Stimulated activated effector memory CD8-positive, alpha-beta T cell treated with anti-CD3 and anti-CD28 coated beads, Interleukin-12 subunit alpha, Interleukin-12 subunit beta, amount 100 ng/mL, for 72 hours (primary cell): Measurements from ENCODE around the gene ABI3BP.

Experiments used
- ATAC-seq: fragments of 150-1000 bp; cut with Tn5 transposase; 2 replicates; pipeline ENCODE4 v1.10.0; 2021
- DNase-seq, 2 donors: peaks; one replicate each; pipeline ENCODE4 v3.0.0; 2021 to 2022; ENCODE audit warnings: low spot score in 2 of 2
- H3K27ac Mint-ChIP-seq: one replicate; pipeline ENCODE4 v1.8.0; 2022; ENCODE audit warnings: mild to moderate bottlenecking, mixed read lengths
- H3K36me3 Mint-ChIP-seq: one replicate; pipeline ENCODE4 v1.8.0; 2022; ENCODE audit warnings: mild to moderate bottlenecking, mixed read lengths
- H3K4me1 Mint-ChIP-seq: one replicate; pipeline ENCODE4 v1.8.0; 2022; ENCODE audit warnings: mixed read lengths
- H3K4me3 Mint-ChIP-seq: one replicate; pipeline ENCODE4 v1.8.0; 2022; ENCODE audit warnings: mild to moderate bottlenecking, mixed read lengths
- H3K9me3 Mint-ChIP-seq: one replicate; pipeline ENCODE4 v1.8.0; 2022; ENCODE audit warnings: mixed read lengths

Gene ABI3BP

DNA sequence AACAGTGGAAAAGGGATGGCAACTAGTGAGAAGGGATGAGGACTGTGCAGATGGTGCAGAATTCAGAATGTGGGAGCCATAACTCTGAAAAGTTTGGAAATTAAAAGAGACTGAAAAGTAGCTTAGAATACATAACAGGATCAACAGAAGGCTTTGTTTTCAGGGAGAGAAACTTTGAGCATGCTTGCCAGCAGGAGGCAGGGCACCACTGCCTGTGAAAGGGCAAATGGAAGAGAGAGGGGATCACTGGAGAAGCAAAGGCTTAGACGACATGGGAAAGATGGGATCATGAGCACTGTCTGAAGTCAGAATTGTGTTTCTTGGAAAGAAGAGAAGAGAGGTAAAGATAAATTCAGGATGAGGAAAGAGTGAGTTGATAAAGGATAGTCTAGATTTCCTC lies 99.6 kb downstream of the ABI3BP start:
- H3K27ac Mint-ChIP-seq: no peak overlapping the region
- no peak for DNase-seq

GRCh38 chr3:100893108-100893507 lies 100.1 kb downstream of the ABI3BP start:
- H3K36me3 Mint-ChIP-seq: no peaks in the 10 kb centered on the region
- ATAC-seq (no peak), DNase-seq (no peak)
- no peak overlapping the region for H3K4me3 Mint-ChIP-seq
- no peak overlapping the region for H3K27ac Mint-ChIP-seq
- no peaks in the 10 kb centered on the region for H3K9me3 Mint-ChIP-seq
- no peaks in the 10 kb centered on the region for H3K4me1 Mint-ChIP-seq

More for the DNA sequence above, 99.6 kb downstream of the ABI3BP start:
- Mint-ChIP-seq H3K4me3 (no peak overlapping the region), H3K9me3 (no peaks in the 10 kb centered on the region), H3K4me1 (no peaks in the 10 kb centered on the region), H3K36me3 (no peaks in the 10 kb centered on the region)
- ATAC-seq: no peak

- no peak overlapping the region for H3K27ac Mint-ChIP-seq
- no peaks in the 10 kb centered on the region for H3K4me1 Mint-ChIP-seq
- no peak for DNase-seq
- H3K36me3 Mint-ChIP-seq: no peaks in the 10 kb centered on the region
- no peaks in the 10 kb centered on the region for H3K9me3 Mint-ChIP-seq
- H3K4me3 Mint-ChIP-seq: no peak overlapping the region
- no peak for ATAC-seq
These were observed 101.4 kb downstream of the ABI3BP start for GRCh38 chr3:100891827-100892226.

- no peak for ATAC-seq
- Mint-ChIP-seq H3K9me3 (no peaks in the 10 kb centered on the region), H3K36me3 (no peaks in the 10 kb centered on the region), H3K4me1 (no peaks in the 10 kb centered on the region), H3K27ac (no peak overlapping the region), H3K4me3 (no peak overlapping the region)
- DNase-seq: no peak
These were observed 102.2 kb downstream of the ABI3BP start for GRCh38 chr3:100891033-100891432.

- H3K4me1 Mint-ChIP-seq: no peaks in the 10 kb centered on the region
- DNase-seq (no peak), ATAC-seq (no peak)
- H3K9me3 Mint-ChIP-seq: no peaks in the 10 kb centered on the region
- no peak overlapping the region for H3K27ac Mint-ChIP-seq
- no peak overlapping the region for H3K4me3 Mint-ChIP-seq
- H3K36me3 Mint-ChIP-seq: no peaks in the 10 kb centered on the region
These were observed 104.3 kb downstream of the ABI3BP start for GRCh38 chr3:100888881-100889280.

DNA sequence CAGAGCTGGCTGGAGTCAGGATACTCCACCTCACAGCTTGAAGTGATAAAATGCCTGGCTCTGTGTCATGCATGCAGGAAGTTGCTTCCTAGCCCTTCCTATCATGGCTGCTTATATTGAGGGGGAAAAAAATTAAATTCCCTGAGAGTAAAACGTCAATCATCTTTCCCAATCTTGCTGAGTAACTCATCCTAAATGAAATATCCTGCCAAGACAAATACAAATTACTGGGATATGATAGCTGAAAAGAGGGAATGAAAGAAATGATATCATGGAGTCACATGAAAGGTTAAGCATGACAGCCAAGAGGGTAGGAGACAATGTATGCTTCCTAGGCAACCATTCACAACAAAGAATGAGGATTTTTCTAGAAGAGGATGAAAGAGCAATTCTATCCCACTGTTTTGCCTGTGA lies 110.6 kb downstream of the ABI3BP start:
- no peak for DNase-seq
- Mint-ChIP-seq H3K4me1 (no peaks in the 10 kb centered on the region), H3K36me3 (no peaks in the 10 kb centered on the region), H3K4me3 (no peak overlapping the region), H3K27ac (no peak overlapping the region), H3K9me3 (no peaks in the 10 kb centered on the region)
- ATAC-seq: no peak

DNA sequence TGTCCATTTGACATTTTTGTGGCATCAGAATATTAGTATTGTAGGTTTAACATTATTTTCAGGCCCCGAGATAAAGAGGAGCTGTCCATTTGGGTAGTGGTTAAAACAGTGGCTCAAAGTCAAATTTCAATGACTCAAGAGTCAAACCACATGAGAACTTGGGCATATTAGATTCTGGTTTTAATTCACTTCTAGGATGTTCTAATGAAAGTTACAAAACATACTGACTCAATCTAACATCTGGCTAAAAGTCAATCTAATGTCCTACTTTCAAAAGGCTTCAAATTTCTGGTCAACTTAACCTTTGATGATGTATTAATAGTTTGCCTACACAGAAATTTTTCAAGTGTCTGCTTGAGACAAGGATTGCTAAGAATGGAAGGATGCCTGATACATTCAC lies 112.4 kb downstream of the ABI3BP start:
- DNase-seq (no peak), ATAC-seq (no peak)
- no peak overlapping the region for H3K4me3 Mint-ChIP-seq
- no peaks in the 10 kb centered on the region for H3K9me3 Mint-ChIP-seq
- no peak overlapping the region for H3K27ac Mint-ChIP-seq
- no peaks in the 10 kb centered on the region for H3K4me1 Mint-ChIP-seq
- H3K36me3 Mint-ChIP-seq: no peaks in the 10 kb centered on the region

DNA sequence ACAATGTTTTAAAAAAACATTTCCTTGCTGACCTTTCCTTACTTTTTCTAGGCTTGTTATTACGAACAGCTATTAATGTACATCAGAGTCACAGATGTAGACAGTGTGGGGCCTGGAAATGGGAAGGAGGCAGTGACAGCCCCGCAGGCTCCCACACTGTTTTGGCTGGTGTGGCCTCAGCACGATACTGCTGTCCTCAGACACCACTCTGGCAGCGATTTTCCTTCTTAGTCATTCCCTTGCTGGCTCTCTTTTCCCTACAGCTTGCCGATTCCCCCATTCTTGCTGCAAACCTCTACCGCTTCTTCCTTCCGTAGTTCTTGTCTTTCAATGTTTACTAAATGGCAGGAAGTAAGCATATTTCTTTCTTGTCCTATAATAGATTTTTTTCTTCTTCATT lies 113.1 kb downstream of the ABI3BP start:
- DNase-seq: no peak
- H3K4me1 Mint-ChIP-seq: no peaks in the 10 kb centered on the region

DNA sequence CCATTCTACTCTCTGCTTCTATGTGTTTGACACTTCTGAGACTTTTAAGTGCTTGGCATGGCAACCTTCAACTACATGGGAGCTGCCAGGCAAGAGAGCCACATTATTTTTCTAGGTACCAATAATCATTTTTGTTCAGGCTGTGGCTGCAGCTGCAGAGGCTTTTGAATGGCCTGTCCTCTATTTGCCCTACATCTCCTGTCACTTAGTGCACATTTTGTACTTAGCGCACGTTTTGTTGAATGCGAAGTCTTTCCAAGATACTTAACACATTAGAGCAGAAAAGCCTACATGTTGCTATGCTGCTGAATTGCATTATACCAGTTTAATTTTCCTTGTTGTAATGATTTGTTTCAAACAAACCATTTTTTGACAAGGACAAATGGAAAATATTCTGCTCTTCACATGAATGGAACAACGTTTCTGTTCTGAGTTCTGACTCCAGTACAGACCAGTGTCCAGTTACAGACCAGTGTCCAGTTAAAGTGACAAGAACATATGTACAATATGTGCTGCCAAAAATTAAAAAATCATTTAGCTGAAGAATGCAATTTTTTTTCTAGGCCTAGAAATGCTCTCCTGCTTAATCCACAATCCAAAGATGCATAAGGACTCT lies 113.9 kb downstream of the ABI3BP start:
- Mint-ChIP-seq H3K4me1 (no peaks in the 10 kb centered on the region), H3K9me3 (no peaks in the 10 kb centered on the region), H3K4me3 (no peak overlapping the region), H3K27ac (no peak overlapping the region), H3K36me3 (no peaks in the 10 kb centered on the region)
- ATAC-seq: no peak
- no peak for DNase-seq

More for the DNA sequence above, 113.1 kb downstream of the ABI3BP start:
- no peak for ATAC-seq
- H3K4me3 Mint-ChIP-seq: no peak overlapping the region
- H3K9me3 Mint-ChIP-seq: no peaks in the 10 kb centered on the region
- H3K36me3 Mint-ChIP-seq: no peaks in the 10 kb centered on the region
- H3K27ac Mint-ChIP-seq: no peak overlapping the region

- DNase-seq: no peak
- H3K36me3 Mint-ChIP-seq: no peaks in the 10 kb centered on the region
- no peak overlapping the region for H3K27ac Mint-ChIP-seq
- ATAC-seq: peak; percentile 26
- H3K9me3 Mint-ChIP-seq: no peaks in the 10 kb centered on the region
- no peak overlapping the region for H3K4me3 Mint-ChIP-seq
- H3K4me1 Mint-ChIP-seq: no peaks in the 10 kb centered on the region
These were observed 115.9 kb downstream of the ABI3BP start for GRCh38 chr3:100877286-100877685.

DNA sequence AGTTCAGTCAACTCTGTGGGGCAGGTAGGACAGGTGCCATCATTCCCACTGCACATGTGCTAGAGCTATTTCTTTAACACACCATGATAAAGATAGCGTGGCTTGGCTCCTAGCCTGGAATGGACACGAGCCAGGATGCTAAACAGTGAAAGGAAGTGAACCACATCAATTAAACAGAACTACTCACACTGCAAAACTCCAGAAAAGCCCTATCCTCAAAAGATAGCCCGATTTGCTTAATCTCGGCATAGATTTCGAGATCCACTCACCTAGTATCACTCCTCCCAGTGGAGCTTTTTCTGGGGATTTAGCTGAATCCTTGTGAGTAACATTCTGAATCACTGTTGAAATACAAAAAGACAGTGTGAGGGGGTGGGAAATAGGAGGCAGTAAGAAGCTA lies 118.0 kb downstream of the ABI3BP start:
- H3K27ac Mint-ChIP-seq: no peak overlapping the region
- DNase-seq: no peak

GRCh38 chr3:100873611-100874010 lies 119.6 kb downstream of the ABI3BP start:
- Mint-ChIP-seq H3K27ac (no peak overlapping the region), H3K4me1 (no peaks in the 10 kb centered on the region), H3K36me3 (no peaks in the 10 kb centered on the region), H3K9me3 (no peaks in the 10 kb centered on the region), H3K4me3 (no peak overlapping the region)
- ATAC-seq: peak; percentile 24
- DNase-seq: no peak

More for the DNA sequence above, 118.0 kb downstream of the ABI3BP start:
- Mint-ChIP-seq H3K36me3 (no peaks in the 10 kb centered on the region), H3K9me3 (no peaks in the 10 kb centered on the region), H3K4me3 (no peak overlapping the region), H3K4me1 (no peaks in the 10 kb centered on the region)
- ATAC-seq: no peak

DNA sequence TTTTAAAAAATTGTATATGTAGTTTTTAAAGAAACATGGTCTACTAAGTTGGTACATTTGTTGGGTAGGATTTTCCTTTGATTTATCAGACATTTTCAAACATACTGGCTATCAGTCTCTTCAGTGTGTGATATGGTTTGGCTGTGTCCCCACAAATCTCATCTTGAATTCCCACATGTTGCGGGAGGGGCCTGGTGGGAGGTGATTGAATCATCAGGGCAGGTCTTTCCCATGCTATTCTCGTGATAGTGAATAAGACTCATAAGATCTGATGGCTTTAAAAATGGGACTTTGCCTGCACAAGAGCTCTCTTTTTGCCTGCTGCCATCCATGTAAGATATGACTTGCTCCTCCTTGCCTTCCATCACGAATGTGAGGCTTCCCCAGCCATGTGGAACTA lies 121.9 kb downstream of the ABI3BP start:
- H3K4me1 Mint-ChIP-seq: no peaks in the 10 kb centered on the region

GRCh38 chr3:100869787-100870186 lies 123.4 kb downstream of the ABI3BP start:
- Mint-ChIP-seq H3K27ac (no peak overlapping the region), H3K4me1 (no peaks in the 10 kb centered on the region), H3K9me3 (no peaks in the 10 kb centered on the region), H3K36me3 (no peaks in the 10 kb centered on the region), H3K4me3 (no peak overlapping the region)
- DNase-seq (no peak), ATAC-seq (no peak)

More for the DNA sequence above, 121.9 kb downstream of the ABI3BP start:
- DNase-seq (no peak), ATAC-seq (no peak)
- H3K36me3 Mint-ChIP-seq: no peaks in the 10 kb centered on the region
- H3K27ac Mint-ChIP-seq: no peak overlapping the region
- H3K9me3 Mint-ChIP-seq: no peaks in the 10 kb centered on the region
- H3K4me3 Mint-ChIP-seq: no peak overlapping the region

DNA sequence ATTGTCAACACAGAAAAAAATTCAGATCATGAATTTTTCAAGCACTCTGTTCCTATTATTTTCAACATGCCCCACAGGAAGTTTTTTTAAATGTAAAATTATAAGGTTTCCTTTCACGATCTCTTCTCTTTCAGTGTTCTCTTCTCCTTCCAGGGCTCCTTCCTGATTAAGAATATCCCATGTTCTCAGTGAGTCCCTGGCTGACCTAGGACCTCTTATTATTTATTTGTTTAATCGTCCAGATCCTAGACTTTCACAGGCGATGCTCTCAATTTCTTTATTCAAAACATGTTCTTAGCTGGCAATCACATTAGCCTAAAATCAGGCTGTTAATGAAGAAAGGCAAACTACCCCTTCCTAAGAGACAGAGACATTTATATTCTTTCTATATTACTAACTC lies 124.3 kb downstream of the ABI3BP start:
- H3K27ac Mint-ChIP-seq: no peak overlapping the region
- H3K9me3 Mint-ChIP-seq: no peaks in the 10 kb centered on the region
- no peak overlapping the region for H3K4me3 Mint-ChIP-seq
- no peaks in the 10 kb centered on the region for H3K36me3 Mint-ChIP-seq
- no peak for ATAC-seq
- DNase-seq: no peak
- no peaks in the 10 kb centered on the region for H3K4me1 Mint-ChIP-seq

DNA sequence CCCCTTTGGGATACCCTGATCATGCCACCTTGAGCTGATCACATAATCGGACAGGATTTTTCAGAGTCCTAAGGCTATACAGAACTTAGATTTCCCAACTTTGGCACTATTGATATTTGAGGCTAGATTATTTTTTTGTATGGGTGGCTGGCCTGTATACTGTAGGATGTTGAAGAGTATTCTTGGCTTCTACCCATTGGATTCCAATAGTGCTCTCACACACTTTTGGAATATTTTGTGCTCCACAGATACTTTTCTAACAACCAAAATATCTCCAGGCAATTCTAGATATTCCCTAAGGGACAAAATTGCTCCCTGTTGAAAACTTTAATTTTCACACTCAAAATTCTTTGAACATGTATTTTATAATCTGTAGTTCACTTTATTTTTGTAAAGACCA lies 125.1 kb downstream of the ABI3BP start:
- no peaks in the 10 kb centered on the region for H3K36me3 Mint-ChIP-seq
- ATAC-seq: no peak
- H3K4me3 Mint-ChIP-seq: no peak overlapping the region

GRCh38 chr3:100865442-100865841 lies 127.8 kb downstream of the ABI3BP start:
- H3K4me3 Mint-ChIP-seq: no peak overlapping the region

More for the DNA sequence above, 125.1 kb downstream of the ABI3BP start:
- no peaks in the 10 kb centered on the region for H3K4me1 Mint-ChIP-seq
- H3K9me3 Mint-ChIP-seq: no peaks in the 10 kb centered on the region
- H3K27ac Mint-ChIP-seq: no peak overlapping the region
- DNase-seq: no peak

More at GRCh38 chr3:100865442-100865841, 127.8 kb downstream of the ABI3BP start:
- DNase-seq: no peak
- Mint-ChIP-seq H3K27ac (no peak overlapping the region), H3K4me1 (no peaks in the 10 kb centered on the region), H3K36me3 (no peaks in the 10 kb centered on the region), H3K9me3 (no peaks in the 10 kb centered on the region)
- ATAC-seq: no peak
